GM23338 (cell line): ENCODE data around the gene FILIP1L. TPM values are rescaled to one million over a fixed set of nuclear protein-coding genes. Genes with fewer than 3 reads are reported as not detected.

Experiments used
- ATAC-seq: fragments of 200-7000 bp; cut with Tn5 transposase; 3 replicates; pipeline ENCODE4 v1.9.1; 2020
- DNase-seq: peaks from one replicate; pipeline ENCODE4 v3.0.0-alpha.2; 2015; ENCODE audit warnings: low spot score
- H2AFZ ChIP-seq: fragments of 200-600 bp; sonication (generic); 2 replicates; pipeline ENCODE4 v1.8.0; 2016; ENCODE audit warnings: antibody characterized with exemption, mild to moderate bottlenecking, moderate library complexity
- H3F3A ChIP-seq: fragments of 200-600 bp; sonication (generic); replicated peaks from 2 replicates; pipeline ENCODE4 v1.8.0; 2017; ENCODE audit warnings: antibody characterized with exemption, mixed run types, low read depth
- H3K27ac ChIP-seq: fragments of 200-600 bp; sonication (generic); 2 replicates; pipeline ENCODE4 v1.6.1; 2016; ENCODE audit warnings: low read depth
- H3K27me3 ChIP-seq: fragments of 200-600 bp; sonication (generic); 2 replicates; pipeline ENCODE4 v1.8.0; 2016; ENCODE audit warnings: mild to moderate bottlenecking, mixed run types, moderate library complexity; ENCODE audit not compliant: insufficient read depth
- H3K36me3 ChIP-seq: fragments of 200-600 bp; sonication (generic); 2 replicates; pipeline ENCODE4 v1.8.0; 2016; ENCODE audit warnings: mild to moderate bottlenecking; ENCODE audit not compliant: insufficient read depth
- H3K4me1 ChIP-seq: fragments of 200-600 bp; sonication (generic); 2 replicates; pipeline ENCODE4 v1.8.0; 2016; ENCODE audit warnings: mild to moderate bottlenecking, moderate library complexity; ENCODE audit not compliant: insufficient read depth
- H3K4me2 ChIP-seq: fragments of 200-600 bp; sonication (generic); 2 replicates; pipeline ENCODE4 v1.7.1; 2017; ENCODE audit warnings: mixed run types
- H3K4me3 ChIP-seq: fragments of 200-600 bp; sonication (generic); 2 replicates; pipeline ENCODE4 v1.6.1; 2016; ENCODE audit warnings: mixed run types
- H3K79me2 ChIP-seq: fragments of 200-600 bp; sonication (generic); replicated peaks from 2 replicates; pipeline ENCODE4 v1.8.0; 2017; ENCODE audit warnings: mild to moderate bottlenecking; ENCODE audit not compliant: insufficient read depth
- H3K9me2 ChIP-seq: fragments of 200-600 bp; sonication (generic); 2 replicates; pipeline ENCODE4 v1.8.0; 2017; ENCODE audit not compliant: insufficient read depth
- H4K20me1 ChIP-seq: fragments of 200-600 bp; sonication (generic); replicated peaks from 2 replicates; pipeline ENCODE4 v1.8.0; 2017; ENCODE audit warnings: mild to moderate bottlenecking; ENCODE audit not compliant: insufficient read depth
- H3K27ac Mint-ChIP-seq: 2 replicates; pipeline ENCODE4 v1.8.0; 2020; ENCODE audit warnings: inconsistent platforms, mild to moderate bottlenecking, moderate library complexity, mixed read lengths
- H3K27me3 Mint-ChIP-seq: 3 replicates; pipeline ENCODE4 v1.8.0; 2022; ENCODE audit warnings: low read depth, mild to moderate bottlenecking, moderate library complexity, mixed read lengths, inconsistent platforms; ENCODE audit not compliant: insufficient read depth, poor library complexity
- H3K36me3 Mint-ChIP-seq: 3 replicates; pipeline ENCODE4 v1.8.0; 2021; ENCODE audit warnings: low read depth, mild to moderate bottlenecking, inconsistent platforms, moderate library complexity, mixed read lengths
- H3K4me1 Mint-ChIP-seq: 3 replicates; pipeline ENCODE4 v1.8.0; 2020; ENCODE audit warnings: mild to moderate bottlenecking, inconsistent platforms, mixed read lengths
- H3K4me3 Mint-ChIP-seq: 3 replicates; pipeline ENCODE4 v1.8.0; 2021; ENCODE audit warnings: moderate library complexity, mild to moderate bottlenecking, inconsistent platforms, mixed read lengths
- H3K9me3 Mint-ChIP-seq: 3 replicates; pipeline ENCODE4 v1.8.0; 2020; ENCODE audit warnings: moderate library complexity, mild to moderate bottlenecking, inconsistent platforms, mixed read lengths
- CREB1 ChIP-seq: fragments of 250-450 bp; sonication (Bioruptor Pico); IDR thresholded peaks from 2 replicates; pipeline ENCODE4 v1.5.0; 2020; ENCODE audit warnings: low read depth, mild to moderate bottlenecking, moderate library complexity
- EZH2 ChIP-seq: fragments of 200-600 bp; sonication (generic); IDR thresholded peaks from one replicate; pipeline ENCODE4 v1.8.0; 2017; ENCODE audit warnings: antibody characterized with exemption, mild to moderate bottlenecking, low read depth; ENCODE audit not compliant: unreplicated experiment
- EZH2phosphoT487 ChIP-seq: fragments of 200-600 bp; sonication (generic); IDR thresholded peaks from one replicate; pipeline ENCODE4 v1.8.1; 2018; ENCODE audit warnings: antibody characterized with exemption; ENCODE audit not compliant: unreplicated experiment
- JUNB ChIP-seq: IDR thresholded peaks from one replicate; pipeline ENCODE4 v1.6.1; 2016; ENCODE audit warnings: antibody characterized with exemption; ENCODE audit not compliant: unreplicated experiment
- ZNF114 ChIP-seq: fragments of 250-450 bp; sonication (Bioruptor Pico); IDR thresholded peaks from 2 replicates; pipeline ENCODE4 v1.5.0; 2020; ENCODE audit warnings: mild to moderate bottlenecking, moderate library complexity
- polyA plus RNA-seq: library from polyadenylated mRNA; unstranded; fragments of >200 nt; fragmentation: Nextera tagmentation; extraction: Ambion mirVana; gene quantifications from 2 replicates; pipeline ENCODE4 v1.2.1, GENCODE V29; 2016
- total RNA-seq: library from RNA; depleted of rRNA; stranded (reverse); fragments of >200 nt; shearing (Covaris generic); gene quantifications from 2 replicates; pipeline ENCODE4 v1.2.3, GENCODE V29; 2014
- TF ChIP-seq, protein P1 (sequence below): fragments of 250-450 bp; sonication (Bioruptor Pico); IDR thresholded peaks from 2 replicates; pipeline ENCODE4 v1.5.0; 2020; ENCODE audit warnings: mild to moderate bottlenecking, moderate library complexity
- TF ChIP-seq, protein P2 (sequence below): IDR thresholded peaks from 2 replicates; pipeline ENCODE4 v1.6.1; 2016; ENCODE audit warnings: antibody characterized with exemption
- TF ChIP-seq, protein P3 (sequence below): IDR thresholded peaks from one replicate; pipeline ENCODE4 v1.6.1; 2018; ENCODE audit warnings: antibody characterized with exemption; ENCODE audit not compliant: unreplicated experiment
- TF ChIP-seq, protein P4 (sequence below), 2 experiments: fragments of 200-600 bp in 1 of 2; sonication (generic) in 1 of 2; conservative IDR thresholded peaks; 2 replicates each; pipeline versions ENCODE4 v1.5.1 to v1.6.1; 2016 to 2017; ENCODE audit warnings: antibody characterized with exemption in 2 of 2, low read depth in 2 of 2, mild to moderate bottlenecking in 2 of 2, moderate library complexity in 1 of 2

Gene FILIP1L
- total and polyA plus RNA-seq, 2 experiments from 2014 or later, result 1.6 TPM; not detected in 1

DNA sequence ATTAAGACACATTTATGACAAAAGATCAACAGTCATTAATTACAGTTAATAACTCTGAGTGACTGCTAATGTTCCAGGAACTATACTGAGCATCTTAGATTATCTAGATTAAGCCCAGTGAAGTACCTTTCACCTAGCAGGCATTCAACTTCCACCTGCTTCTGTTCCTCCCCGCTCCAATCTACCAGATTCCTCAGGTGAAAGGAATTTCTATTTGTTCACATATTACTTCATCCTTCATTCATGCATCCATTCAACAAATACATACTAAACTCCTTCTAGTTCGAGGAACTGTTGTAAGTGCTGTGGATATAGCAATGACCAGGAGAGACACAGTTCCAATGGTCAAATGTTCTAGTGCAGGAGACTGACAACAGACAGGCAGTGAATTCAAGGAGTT is 139.3 kb downstream of the FILIP1L start:
- no peak for DNase-seq
- H3K36me3 ChIP-seq, result no peaks in the 10 kb centered on the region
- ATAC-seq, result no peak
- no peak overlapping the region for H3K4me2 ChIP-seq
- H3F3A ChIP-seq, result no peaks in the 10 kb centered on the region
- H3K9me2 ChIP-seq, result 0 out of 2 replicates have a peak, but pooled peaks cover 2% of the 10 kb centered on the region
- Mint-ChIP-seq H3K9me3 (no peaks in the 10 kb centered on the region), H3K27me3 (no peaks in the 10 kb centered on the region), H3K27ac (no peak overlapping the region), H3K36me3 (peaks cover 4% of the 10 kb centered on the region; the same call in 1 of the 3 replicates), H3K4me3 (no peak overlapping the region), H3K4me1 (no peaks in the 10 kb centered on the region)
- H4K20me1 ChIP-seq, result no peaks in the 10 kb centered on the region; the same call in 1 of the 2 replicates
- H2AFZ ChIP-seq, result no peak overlapping the region
- no peak overlapping the region for H3K27ac ChIP-seq
- H3K4me1 ChIP-seq, result no peaks in the 10 kb centered on the region
- no peaks in the 10 kb centered on the region for H3K27me3 ChIP-seq
- H3K79me2 ChIP-seq, result no peaks in the 10 kb centered on the region
- TF ChIP-seq EZH2phosphoT487 (no peak), CREB1 (CRISPR knock-in tag) (no peak), ZNF114 (CRISPR knock-in tag) (no peak), EZH2 (no peak), JUNB (no peak)
- TF ChIP-seq, protein P1, sequence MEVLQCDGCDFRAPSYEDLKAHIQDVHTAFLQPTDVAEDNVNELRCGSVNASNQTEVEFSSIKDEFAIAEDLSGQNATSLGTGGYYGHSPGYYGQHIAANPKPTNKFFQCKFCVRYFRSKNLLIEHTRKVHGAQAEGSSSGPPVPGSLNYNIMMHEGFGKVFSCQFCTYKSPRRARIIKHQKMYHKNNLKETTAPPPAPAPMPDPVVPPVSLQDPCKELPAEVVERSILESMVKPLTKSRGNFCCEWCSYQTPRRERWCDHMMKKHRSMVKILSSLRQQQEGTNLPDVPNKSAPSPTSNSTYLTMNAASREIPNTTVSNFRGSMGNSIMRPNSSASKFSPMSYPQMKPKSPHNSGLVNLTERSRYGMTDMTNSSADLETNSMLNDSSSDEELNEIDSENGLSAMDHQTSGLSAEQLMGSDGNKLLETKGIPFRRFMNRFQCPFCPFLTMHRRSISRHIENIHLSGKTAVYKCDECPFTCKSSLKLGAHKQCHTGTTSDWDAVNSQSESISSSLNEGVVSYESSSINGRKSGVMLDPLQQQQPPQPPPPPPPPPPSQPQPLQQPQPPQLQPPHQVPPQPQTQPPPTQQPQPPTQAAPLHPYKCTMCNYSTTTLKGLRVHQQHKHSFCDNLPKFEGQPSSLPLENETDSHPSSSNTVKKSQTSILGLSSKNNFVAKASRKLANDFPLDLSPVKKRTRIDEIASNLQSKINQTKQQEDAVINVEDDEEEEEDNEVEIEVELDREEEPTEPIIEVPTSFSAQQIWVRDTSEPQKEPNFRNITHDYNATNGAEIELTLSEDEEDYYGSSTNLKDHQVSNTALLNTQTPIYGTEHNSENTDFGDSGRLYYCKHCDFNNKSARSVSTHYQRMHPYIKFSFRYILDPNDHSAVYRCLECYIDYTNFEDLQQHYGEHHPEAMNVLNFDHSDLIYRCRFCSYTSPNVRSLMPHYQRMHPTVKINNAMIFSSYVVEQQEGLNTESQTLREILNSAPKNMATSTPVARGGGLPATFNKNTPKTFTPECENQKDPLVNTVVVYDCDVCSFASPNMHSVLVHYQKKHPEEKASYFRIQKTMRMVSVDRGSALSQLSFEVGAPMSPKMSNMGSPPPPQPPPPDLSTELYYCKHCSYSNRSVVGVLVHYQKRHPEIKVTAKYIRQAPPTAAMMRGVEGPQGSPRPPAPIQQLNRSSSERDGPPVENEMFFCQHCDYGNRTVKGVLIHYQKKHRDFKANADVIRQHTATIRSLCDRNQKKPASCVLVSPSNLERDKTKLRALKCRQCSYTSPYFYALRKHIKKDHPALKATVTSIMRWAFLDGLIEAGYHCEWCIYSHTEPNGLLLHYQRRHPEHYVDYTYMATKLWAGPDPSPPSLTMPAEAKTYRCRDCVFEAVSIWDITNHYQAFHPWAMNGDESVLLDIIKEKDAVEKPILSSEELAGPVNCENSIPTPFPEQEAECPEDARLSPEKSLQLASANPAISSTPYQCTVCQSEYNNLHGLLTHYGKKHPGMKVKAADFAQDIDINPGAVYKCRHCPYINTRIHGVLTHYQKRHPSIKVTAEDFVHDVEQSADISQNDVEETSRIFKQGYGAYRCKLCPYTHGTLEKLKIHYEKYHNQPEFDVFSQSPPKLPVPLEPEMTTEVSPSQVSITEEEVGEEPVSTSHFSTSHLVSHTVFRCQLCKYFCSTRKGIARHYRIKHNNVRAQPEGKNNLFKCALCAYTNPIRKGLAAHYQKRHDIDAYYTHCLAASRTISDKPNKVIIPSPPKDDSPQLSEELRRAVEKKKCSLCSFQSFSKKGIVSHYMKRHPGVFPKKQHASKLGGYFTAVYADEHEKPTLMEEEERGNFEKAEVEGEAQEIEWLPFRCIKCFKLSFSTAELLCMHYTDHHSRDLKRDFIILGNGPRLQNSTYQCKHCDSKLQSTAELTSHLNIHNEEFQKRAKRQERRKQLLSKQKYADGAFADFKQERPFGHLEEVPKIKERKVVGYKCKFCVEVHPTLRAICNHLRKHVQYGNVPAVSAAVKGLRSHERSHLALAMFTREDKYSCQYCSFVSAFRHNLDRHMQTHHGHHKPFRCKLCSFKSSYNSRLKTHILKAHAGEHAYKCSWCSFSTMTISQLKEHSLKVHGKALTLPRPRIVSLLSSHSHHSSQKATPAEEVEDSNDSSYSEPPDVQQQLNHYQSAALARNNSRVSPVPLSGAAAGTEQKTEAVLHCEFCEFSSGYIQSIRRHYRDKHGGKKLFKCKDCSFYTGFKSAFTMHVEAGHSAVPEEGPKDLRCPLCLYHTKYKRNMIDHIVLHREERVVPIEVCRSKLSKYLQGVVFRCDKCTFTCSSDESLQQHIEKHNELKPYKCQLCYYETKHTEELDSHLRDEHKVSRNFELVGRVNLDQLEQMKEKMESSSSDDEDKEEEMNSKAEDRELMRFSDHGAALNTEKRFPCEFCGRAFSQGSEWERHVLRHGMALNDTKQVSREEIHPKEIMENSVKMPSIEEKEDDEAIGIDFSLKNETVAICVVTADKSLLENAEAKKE (CRISPR knock-in tag), result no peak
- TF ChIP-seq, protein P2, sequence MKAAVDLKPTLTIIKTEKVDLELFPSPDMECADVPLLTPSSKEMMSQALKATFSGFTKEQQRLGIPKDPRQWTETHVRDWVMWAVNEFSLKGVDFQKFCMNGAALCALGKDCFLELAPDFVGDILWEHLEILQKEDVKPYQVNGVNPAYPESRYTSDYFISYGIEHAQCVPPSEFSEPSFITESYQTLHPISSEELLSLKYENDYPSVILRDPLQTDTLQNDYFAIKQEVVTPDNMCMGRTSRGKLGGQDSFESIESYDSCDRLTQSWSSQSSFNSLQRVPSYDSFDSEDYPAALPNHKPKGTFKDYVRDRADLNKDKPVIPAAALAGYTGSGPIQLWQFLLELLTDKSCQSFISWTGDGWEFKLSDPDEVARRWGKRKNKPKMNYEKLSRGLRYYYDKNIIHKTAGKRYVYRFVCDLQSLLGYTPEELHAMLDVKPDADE, result no peak
- TF ChIP-seq, protein P3, sequence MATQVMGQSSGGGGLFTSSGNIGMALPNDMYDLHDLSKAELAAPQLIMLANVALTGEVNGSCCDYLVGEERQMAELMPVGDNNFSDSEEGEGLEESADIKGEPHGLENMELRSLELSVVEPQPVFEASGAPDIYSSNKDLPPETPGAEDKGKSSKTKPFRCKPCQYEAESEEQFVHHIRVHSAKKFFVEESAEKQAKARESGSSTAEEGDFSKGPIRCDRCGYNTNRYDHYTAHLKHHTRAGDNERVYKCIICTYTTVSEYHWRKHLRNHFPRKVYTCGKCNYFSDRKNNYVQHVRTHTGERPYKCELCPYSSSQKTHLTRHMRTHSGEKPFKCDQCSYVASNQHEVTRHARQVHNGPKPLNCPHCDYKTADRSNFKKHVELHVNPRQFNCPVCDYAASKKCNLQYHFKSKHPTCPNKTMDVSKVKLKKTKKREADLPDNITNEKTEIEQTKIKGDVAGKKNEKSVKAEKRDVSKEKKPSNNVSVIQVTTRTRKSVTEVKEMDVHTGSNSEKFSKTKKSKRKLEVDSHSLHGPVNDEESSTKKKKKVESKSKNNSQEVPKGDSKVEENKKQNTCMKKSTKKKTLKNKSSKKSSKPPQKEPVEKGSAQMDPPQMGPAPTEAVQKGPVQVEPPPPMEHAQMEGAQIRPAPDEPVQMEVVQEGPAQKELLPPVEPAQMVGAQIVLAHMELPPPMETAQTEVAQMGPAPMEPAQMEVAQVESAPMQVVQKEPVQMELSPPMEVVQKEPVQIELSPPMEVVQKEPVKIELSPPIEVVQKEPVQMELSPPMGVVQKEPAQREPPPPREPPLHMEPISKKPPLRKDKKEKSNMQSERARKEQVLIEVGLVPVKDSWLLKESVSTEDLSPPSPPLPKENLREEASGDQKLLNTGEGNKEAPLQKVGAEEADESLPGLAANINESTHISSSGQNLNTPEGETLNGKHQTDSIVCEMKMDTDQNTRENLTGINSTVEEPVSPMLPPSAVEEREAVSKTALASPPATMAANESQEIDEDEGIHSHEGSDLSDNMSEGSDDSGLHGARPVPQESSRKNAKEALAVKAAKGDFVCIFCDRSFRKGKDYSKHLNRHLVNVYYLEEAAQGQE, result no peak
- TF ChIP-seq, protein P4, sequence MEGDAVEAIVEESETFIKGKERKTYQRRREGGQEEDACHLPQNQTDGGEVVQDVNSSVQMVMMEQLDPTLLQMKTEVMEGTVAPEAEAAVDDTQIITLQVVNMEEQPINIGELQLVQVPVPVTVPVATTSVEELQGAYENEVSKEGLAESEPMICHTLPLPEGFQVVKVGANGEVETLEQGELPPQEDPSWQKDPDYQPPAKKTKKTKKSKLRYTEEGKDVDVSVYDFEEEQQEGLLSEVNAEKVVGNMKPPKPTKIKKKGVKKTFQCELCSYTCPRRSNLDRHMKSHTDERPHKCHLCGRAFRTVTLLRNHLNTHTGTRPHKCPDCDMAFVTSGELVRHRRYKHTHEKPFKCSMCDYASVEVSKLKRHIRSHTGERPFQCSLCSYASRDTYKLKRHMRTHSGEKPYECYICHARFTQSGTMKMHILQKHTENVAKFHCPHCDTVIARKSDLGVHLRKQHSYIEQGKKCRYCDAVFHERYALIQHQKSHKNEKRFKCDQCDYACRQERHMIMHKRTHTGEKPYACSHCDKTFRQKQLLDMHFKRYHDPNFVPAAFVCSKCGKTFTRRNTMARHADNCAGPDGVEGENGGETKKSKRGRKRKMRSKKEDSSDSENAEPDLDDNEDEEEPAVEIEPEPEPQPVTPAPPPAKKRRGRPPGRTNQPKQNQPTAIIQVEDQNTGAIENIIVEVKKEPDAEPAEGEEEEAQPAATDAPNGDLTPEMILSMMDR (conservative IDR thresholded peaks at IDR 0.05; ENCODE audit: low read depth in 2 of 2), result no peak
- no peak overlapping the region for H3K4me3 ChIP-seq
